BLaER1 treated with 17β-estradiol and CSF1 and Interleukin-3, amounts not matched to agents 10 nM and 100 nM (cell line): Measurements from ENCODE around the gene LRRC3C.

Experiments
- H3K27ac ChIP-seq, 11 experiments: shearing (Covaris generic); formaldehyde crosslinking; 2 replicates each; pipeline ENCODE4 v1.8.1; 2022
- H3K27me3 ChIP-seq, 11 experiments: shearing (Covaris generic); formaldehyde crosslinking; 2 replicates each; pipeline ENCODE4 v1.8.1; 2022
- H3K36me3 ChIP-seq, 11 experiments: shearing (Covaris generic); formaldehyde crosslinking; 2 replicates each; pipeline ENCODE4 v1.8.1; 2022
- H3K4me1 ChIP-seq, 10 experiments: shearing (Covaris generic); formaldehyde crosslinking; 2 replicates each; pipeline ENCODE4 v1.8.1; 2022
- H3K4me2 ChIP-seq, 11 experiments: shearing (Covaris generic); formaldehyde crosslinking; 2 replicates each; pipeline ENCODE4 v1.8.1; 2022
- H3K4me3 ChIP-seq, 10 experiments: shearing (Covaris generic); formaldehyde crosslinking; 2 replicates each; pipeline ENCODE4 v1.8.1; 2022
- H3K9ac ChIP-seq, 11 experiments: shearing (Covaris generic); formaldehyde crosslinking; 2 replicates each; pipeline ENCODE4 v1.8.1; 2022
- H3K9me3 ChIP-seq, 11 experiments: shearing (Covaris generic); formaldehyde crosslinking; replicated peaks in 1 of 11; 2 replicates each; pipeline ENCODE4 v1.8.1; 2022
- H4K20me1 ChIP-seq, 11 experiments: shearing (Covaris generic); formaldehyde crosslinking; 2 replicates each; pipeline ENCODE4 v1.8.1; 2022
- Cebpa-rat ChIP-seq, 11 experiments: shearing (Covaris generic); IDR thresholded peaks; 2 replicates each; pipeline ENCODE4 v1.8.1; 2022

The LRRC3C gene

DNA sequence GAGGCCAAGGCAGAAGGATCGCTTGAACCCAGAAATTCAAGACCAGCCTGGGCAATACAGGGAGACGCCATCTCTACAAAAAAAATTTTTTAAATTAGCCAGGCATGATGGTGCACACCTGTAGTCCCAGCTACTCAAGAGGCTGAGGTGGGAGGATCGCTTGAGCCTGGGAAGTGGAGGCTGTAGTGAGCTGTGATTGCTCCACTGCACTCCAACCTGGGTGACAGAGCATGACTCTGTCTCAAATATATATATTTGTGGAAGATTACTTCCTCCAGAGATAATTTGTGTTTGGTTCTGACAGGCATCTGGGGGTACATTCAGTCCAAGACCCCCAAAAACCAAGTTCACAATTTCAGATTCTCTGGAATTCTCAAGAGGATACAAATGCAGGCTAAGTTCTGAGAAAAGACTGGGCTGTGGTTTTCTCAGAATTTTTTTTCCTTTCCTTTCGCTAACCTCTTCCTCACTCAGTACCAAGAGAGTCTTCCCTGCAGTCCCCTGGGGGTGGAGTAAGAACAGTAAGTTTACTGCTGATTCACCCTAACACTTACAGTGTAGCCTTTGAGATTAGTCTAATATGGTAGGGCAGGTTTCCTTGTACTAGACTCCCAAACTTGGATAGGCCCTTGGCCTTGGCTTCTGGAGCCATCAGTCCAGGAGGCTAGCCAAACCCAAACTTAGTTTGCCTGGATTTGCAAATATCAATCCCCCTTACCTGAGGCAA, 24.2 kb upstream of the LRRC3C start:
- Histone ChIP-seq H3K27ac (peak overlapping the region in 9 of 11 experiments; percentile 30 to 69 (median 47); a peak in 18 of 22 replicates), H3K4me2 (peak overlapping the region; percentile 71 to 94 (median 80)), H3K4me1 (peaks cover 16 to 36% (median 34%) of the 10 kb centered on the region in 10 experiments), H3K9me3 (no peaks in the 10 kb centered on the region), H4K20me1 (no peaks in the 10 kb centered on the region; a peak in 1 of 22 replicates), H3K36me3 (peaks cover 0 to 25% (median 4%) of the 10 kb centered on the region in 11 experiments; a peak in 5 of 22 replicates), H3K27me3 (no peaks in the 10 kb centered on the region), H3K9ac (peak overlapping the region in 7 of 11 experiments; percentile 3 to 52 (median 37); a peak in 9 of 22 replicates), H3K4me3 (no peak overlapping the region)
- no peak for TF ChIP-seq Cebpa-rat (IDR thresholded peaks at IDR 0.05)

DNA sequence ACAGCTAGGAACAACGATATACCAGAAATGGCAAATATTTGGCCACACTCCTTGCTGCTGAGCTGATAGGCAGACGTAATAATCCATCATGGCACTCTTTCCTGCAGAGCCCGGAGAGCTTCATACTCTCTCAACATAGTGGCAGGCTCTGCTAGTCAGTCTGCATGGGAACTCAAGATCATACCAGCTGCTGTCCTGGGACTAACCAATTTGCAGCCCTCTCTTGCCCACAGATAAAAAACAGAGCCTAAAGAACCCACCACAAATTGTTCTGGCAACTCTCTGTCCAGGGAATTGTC, 22.6 kb upstream of the LRRC3C start:
- Histone ChIP-seq H3K4me2 (peak overlapping the region in 9 of 11 experiments; percentile 32 to 94 (median 77); a peak in 13 of 22 replicates), H4K20me1 (no peaks in the 10 kb centered on the region; a peak in 1 of 22 replicates), H3K9ac (no peak overlapping the region), H3K4me3 (no peak overlapping the region), H3K27me3 (no peaks in the 10 kb centered on the region), H3K9me3 (no peaks in the 10 kb centered on the region), H3K4me1 (peaks cover 16 to 36% (median 34%) of the 10 kb centered on the region in 10 experiments), H3K27ac (peak overlapping the region in 1 of 11 experiments; percentile 69; a peak in 1 of 22 replicates), H3K36me3 (peaks cover 0 to 39% (median 15%) of the 10 kb centered on the region in 11 experiments; a peak in 11 of 22 replicates)
- TF ChIP-seq Cebpa-rat (IDR thresholded peaks at IDR 0.05): no peak

DNA sequence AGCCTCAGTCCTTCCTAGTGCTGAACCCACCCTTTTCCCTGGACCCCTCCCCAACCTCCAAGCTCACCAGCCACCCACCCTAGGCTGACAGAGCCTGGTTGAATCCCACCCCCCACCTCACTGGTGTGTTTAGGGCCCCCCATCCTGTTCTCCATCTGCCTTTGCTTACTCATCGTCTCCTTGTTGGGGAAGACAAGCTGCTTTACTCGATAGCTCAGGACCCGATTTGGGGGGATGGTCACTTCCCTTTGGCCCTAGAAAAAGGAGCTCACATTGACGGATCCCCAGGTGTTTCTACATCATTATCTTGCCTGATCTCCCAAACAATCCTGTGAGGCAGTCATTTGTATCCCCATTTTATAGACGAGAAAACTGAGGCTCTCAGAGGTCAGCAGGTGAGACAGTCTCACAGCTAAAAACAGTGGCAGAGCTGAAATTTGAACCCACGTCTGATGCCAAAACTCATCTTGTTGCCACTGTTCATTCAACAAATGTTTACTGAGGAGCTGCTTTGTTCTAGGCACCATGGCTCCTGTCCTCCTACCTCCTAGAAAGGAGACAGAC, 18.7 kb upstream of the LRRC3C start:
- no peaks in the 10 kb centered on the region for H3K9me3 ChIP-seq
- H3K27me3 ChIP-seq: no peaks in the 10 kb centered on the region
- no peak overlapping the region for H3K27ac ChIP-seq
- peaks cover 3 to 24% (median 20%) of the 10 kb centered on the region in 10 experiments for H3K4me1 ChIP-seq
- H4K20me1 ChIP-seq: no peaks in the 10 kb centered on the region; a peak in 2 of 22 replicates
- H3K4me3 ChIP-seq: no peak overlapping the region
- H3K9ac ChIP-seq: no peak overlapping the region
- H3K36me3 ChIP-seq: peaks cover 0 to 52% (median 33%) of the 10 kb centered on the region in 11 experiments; a peak in 14 of 22 replicates
- no peak for TF ChIP-seq Cebpa-rat (IDR thresholded peaks at IDR 0.05)
- H3K4me2 ChIP-seq: no peak overlapping the region

DNA sequence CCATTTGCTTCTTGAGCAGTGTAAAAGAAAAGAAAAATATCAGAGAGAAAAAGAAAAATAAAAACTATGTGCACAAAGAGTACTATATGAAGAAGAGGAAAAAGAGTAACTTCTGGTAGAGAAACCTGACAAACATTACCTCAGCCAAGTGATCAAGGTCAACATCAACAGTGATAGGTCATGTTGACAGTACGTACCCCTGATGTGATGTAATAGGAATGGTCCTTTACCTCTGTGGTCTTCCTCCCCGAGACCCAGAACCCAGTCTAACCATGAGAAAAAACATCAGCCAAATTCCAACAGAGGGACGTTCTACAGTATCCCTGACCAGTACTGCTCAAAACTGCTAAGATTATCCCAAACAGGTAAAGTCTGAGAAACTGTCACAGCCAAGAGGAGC, 13.5 kb upstream of the LRRC3C start:
- no peaks in the 10 kb centered on the region for H3K9me3 ChIP-seq
- H3K36me3 ChIP-seq: peaks cover 9 to 55% (median 37%) of the 10 kb centered on the region in 11 experiments; a peak in 19 of 22 replicates
- no peak for TF ChIP-seq Cebpa-rat (IDR thresholded peaks at IDR 0.05)
- no peaks in the 10 kb centered on the region for H3K27me3 ChIP-seq
- no peak overlapping the region for H3K4me3 ChIP-seq
- no peaks in the 10 kb centered on the region; a peak in 1 of 22 replicates for H4K20me1 ChIP-seq
- H3K27ac ChIP-seq: no peak overlapping the region
- H3K4me1 ChIP-seq: peaks cover 0 to 20% (median 10%) of the 10 kb centered on the region in 10 experiments; a peak in 12 of 20 replicates
- H3K9ac ChIP-seq: no peak overlapping the region
- no peak overlapping the region for H3K4me2 ChIP-seq

- Histone ChIP-seq H4K20me1 (no peaks in the 10 kb centered on the region; a peak in 1 of 22 replicates), H3K27ac (no peak overlapping the region), H3K27me3 (no peaks in the 10 kb centered on the region)
These were observed 12.0 kb upstream of the LRRC3C start for GRCh38 chr17:39915559-39915958.

GRCh38 chr17:39916918-39917317, 10.6 kb upstream of the LRRC3C start:
- TF ChIP-seq Cebpa-rat (IDR thresholded peaks at IDR 0.05): no peak
- no peaks in the 10 kb centered on the region for H3K27me3 ChIP-seq
- H3K9ac ChIP-seq: no peak overlapping the region
- no peak overlapping the region for H3K4me3 ChIP-seq
- no peaks in the 10 kb centered on the region; a peak in 1 of 22 replicates for H4K20me1 ChIP-seq
- peak overlapping the region in 4 of 11 experiments; percentile 4 to 30 (median 22); a peak in 4 of 22 replicates for H3K4me2 ChIP-seq
- peaks cover 22 to 45% (median 33%) of the 10 kb centered on the region in 10 experiments for H3K4me1 ChIP-seq
- H3K9me3 ChIP-seq: no peaks in the 10 kb centered on the region
- peaks cover 9 to 42% (median 25%) of the 10 kb centered on the region in 11 experiments; a peak in 21 of 22 replicates for H3K36me3 ChIP-seq
- no peak overlapping the region for H3K27ac ChIP-seq

More at GRCh38 chr17:39915559-39915958, 12.0 kb upstream of the LRRC3C start:
- Histone ChIP-seq H3K4me2 (no peak overlapping the region), H3K4me3 (no peak overlapping the region), H3K36me3 (peaks cover 13 to 44% (median 33%) of the 10 kb centered on the region in 11 experiments; a peak in 19 of 22 replicates), H3K9ac (no peak overlapping the region), H3K9me3 (no peaks in the 10 kb centered on the region), H3K4me1 (peaks cover 8 to 31% (median 19%) of the 10 kb centered on the region in 10 experiments)
- no peak for TF ChIP-seq Cebpa-rat (IDR thresholded peaks at IDR 0.05)

DNA sequence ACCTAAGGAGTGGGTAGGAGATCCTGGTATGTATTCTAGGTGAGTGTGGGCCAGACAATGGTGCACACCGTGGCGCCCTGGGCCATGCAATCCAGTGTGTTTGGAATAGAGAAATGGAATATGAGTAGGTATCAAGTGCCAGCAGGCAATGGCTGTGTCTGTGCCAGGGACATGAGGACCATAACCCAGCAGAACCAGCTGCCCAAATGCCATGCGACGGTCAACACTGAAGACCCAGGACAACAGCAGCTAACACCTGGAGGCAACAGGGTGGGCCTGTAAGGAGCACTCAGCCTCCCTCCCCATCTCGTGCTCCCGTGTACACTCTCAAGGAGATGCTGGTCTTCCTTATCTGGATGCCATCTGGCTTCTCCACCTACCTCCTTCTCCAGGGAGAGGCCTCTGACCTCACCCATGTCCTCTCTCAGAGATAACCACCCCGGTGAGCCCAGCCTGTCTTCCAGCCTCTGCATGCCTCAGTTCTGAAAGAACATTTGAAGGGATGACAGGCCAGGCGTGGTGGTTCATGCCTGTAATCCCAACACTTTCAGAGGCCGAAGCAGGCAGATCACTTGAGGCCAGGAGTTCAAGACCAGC, 8.3 kb upstream of the LRRC3C start:
- Histone ChIP-seq H4K20me1 (peaks cover 0 to 13% (median 6%) of the 10 kb centered on the region in 11 experiments; a peak in 9 of 22 replicates), H3K4me3 (no peak overlapping the region), H3K27me3 (no peaks in the 10 kb centered on the region), H3K4me1 (peaks cover 44 to 64% (median 55%) of the 10 kb centered on the region in 10 experiments), H3K36me3 (peaks cover 31 to 57% (median 44%) of the 10 kb centered on the region in 11 experiments), H3K4me2 (0 out of 22 replicates have a peak overlapping the region, but pooled peaks of 3 of the 11 experiments have one; percentile 7 to 13 (median 10)), H3K9me3 (no peaks in the 10 kb centered on the region), H3K27ac (no peak overlapping the region), H3K9ac (no peak overlapping the region)
- no peak for TF ChIP-seq Cebpa-rat (IDR thresholded peaks at IDR 0.05)

- Histone ChIP-seq H3K4me2 (peak overlapping the region; percentile 96 to 100 (median 98)), H3K36me3 (peaks cover 31 to 58% (median 45%) of the 10 kb centered on the region in 11 experiments), H3K9ac (peak overlapping the region; percentile 52 to 91 (median 69)), H3K4me1 (peaks cover 58 to 78% (median 69%) of the 10 kb centered on the region in 10 experiments), H3K9me3 (no peaks in the 10 kb centered on the region), H4K20me1 (peaks cover 4 to 26% (median 18%) of the 10 kb centered on the region in 11 experiments; a peak in 16 of 22 replicates), H3K27me3 (no peaks in the 10 kb centered on the region), H3K27ac (peak overlapping the region; percentile 57 to 83 (median 74)), H3K4me3 (peak overlapping the region in 5 of 10 experiments; percentile 1 to 15 (median 7); a peak in 6 of 20 replicates)
- TF ChIP-seq Cebpa-rat (IDR thresholded peaks at IDR 0.05): no peak
These were observed 7.0 kb upstream of the LRRC3C start for GRCh38 chr17:39920218-39921210.
